ENCODE data around the gene GPALPP1. TPM values are rescaled to one million over a fixed set of nuclear protein-coding genes. Genes with fewer than 3 reads are reported as not detected.

GPALPP1 gene
- total and polyA plus RNA-seq, 12 donors, result 9.6 to 42.0 (median 20.9) TPM

DNA sequence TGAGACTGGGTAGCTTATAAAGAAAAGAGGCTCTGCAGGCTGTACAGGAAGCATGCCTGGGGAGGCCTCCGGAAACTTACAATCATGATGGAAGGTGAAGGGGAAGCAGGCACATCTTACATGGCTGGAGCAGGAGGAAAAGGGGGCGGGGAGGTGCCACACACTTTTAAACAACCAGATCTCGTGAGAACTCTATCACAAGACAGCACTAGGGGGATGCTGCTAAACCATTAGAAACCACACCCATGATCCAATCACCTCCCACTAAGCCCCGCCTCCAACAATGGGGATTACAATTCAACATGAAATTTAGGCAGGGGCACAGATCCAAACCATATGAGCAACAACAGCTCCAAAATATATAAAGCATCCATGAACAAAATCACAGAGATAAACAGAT lies 84.5 kb downstream of the GPALPP1 start:
- TF ChIP-seq, protein P1, sequence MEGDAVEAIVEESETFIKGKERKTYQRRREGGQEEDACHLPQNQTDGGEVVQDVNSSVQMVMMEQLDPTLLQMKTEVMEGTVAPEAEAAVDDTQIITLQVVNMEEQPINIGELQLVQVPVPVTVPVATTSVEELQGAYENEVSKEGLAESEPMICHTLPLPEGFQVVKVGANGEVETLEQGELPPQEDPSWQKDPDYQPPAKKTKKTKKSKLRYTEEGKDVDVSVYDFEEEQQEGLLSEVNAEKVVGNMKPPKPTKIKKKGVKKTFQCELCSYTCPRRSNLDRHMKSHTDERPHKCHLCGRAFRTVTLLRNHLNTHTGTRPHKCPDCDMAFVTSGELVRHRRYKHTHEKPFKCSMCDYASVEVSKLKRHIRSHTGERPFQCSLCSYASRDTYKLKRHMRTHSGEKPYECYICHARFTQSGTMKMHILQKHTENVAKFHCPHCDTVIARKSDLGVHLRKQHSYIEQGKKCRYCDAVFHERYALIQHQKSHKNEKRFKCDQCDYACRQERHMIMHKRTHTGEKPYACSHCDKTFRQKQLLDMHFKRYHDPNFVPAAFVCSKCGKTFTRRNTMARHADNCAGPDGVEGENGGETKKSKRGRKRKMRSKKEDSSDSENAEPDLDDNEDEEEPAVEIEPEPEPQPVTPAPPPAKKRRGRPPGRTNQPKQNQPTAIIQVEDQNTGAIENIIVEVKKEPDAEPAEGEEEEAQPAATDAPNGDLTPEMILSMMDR (IDR thresholded peaks at IDR 0.05), result no peak
- TF ChIP-seq POLR2A (IDR thresholded peaks at IDR 0.05), result no peak
- no peaks in the 10 kb centered on the region for H3K4me1 ChIP-seq (replicated peaks in 1 of 2)
- no peaks in the 10 kb centered on the region for H3K36me3 ChIP-seq (replicated peaks in 1 of 2)
- H3K4me3 ChIP-seq, result no peak overlapping the region
- no peak for DNase-seq
- H3K27ac ChIP-seq, result no peak overlapping the region
- intact Hi-C loops (cut with DNase I), result no loop called here
- no peaks in the 10 kb centered on the region for H3K27me3 ChIP-seq
- 72 to 83% (median 77%) methylated on average over 4 of the region's 4 CpGs for WGBS, 4 donors
- no peaks in the 10 kb centered on the region for H3K9me3 ChIP-seq (replicated peaks in 1 of 3)

DNA sequence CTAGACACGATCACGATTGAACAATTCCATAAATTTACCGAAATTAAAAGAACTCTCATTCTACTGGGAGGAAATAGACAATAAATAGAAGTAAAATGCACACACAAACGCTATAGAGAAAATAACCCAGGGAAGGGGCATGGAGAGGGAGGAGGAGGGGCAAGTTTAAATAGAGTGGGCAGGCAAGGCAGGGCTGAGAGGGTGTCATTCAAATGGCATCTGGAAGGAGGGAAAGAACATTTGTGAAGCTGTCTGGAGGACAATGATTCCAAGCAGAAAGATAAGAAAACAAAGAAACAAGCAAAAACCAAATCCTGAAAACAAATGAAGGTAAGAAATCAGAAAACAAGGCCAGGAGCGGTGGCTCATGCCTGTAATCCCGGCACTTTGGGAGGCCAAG lies 85.4 kb downstream of the GPALPP1 start:
- Histone ChIP-seq H3K36me3 (replicated peaks in 1 of 2) (no peaks in the 10 kb centered on the region), H3K4me3 (no peak overlapping the region), H3K27ac (no peak overlapping the region), H3K27me3 (no peaks in the 10 kb centered on the region), H3K4me1 (replicated peaks in 1 of 2) (no peaks in the 10 kb centered on the region), H3K9me3 (replicated peaks in 1 of 3) (no peaks in the 10 kb centered on the region)
- TF ChIP-seq, protein P1 (IDR thresholded peaks at IDR 0.05), result no peak
- TF ChIP-seq POLR2A (IDR thresholded peaks at IDR 0.05), result no peak
- intact Hi-C loops (cut with DNase I), result no loop called here
- 70 to 89% (median 84%) methylated on average over 6 of the region's 6 CpGs for WGBS, 4 donors
- no peak for DNase-seq

DNA sequence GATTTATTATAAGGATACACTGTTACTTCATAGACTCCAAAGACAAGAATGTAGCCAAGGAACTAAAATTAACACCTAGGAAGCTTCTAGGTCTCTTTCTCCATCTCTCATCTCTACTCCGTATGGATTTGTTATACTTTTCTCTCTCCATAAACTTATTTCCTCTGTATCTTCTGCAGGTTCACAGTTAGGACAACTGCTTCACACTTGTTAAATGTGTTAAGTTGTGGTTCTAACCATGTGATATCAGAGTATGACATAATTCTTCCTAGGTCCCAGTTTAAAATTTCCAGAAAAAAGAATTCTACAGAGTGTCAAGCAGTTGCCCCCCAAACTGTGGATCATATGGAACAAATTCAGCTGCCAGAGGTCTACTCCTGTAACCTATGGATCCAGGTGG lies 88.7 kb downstream of the GPALPP1 start:
- Histone ChIP-seq H3K9me3 (replicated peaks in 1 of 3) (no peaks in the 10 kb centered on the region), H3K4me1 (replicated peaks in 1 of 2) (no peaks in the 10 kb centered on the region), H3K27ac (no peak overlapping the region), H3K27me3 (no peaks in the 10 kb centered on the region), H3K36me3 (replicated peaks in 1 of 2) (no peaks in the 10 kb centered on the region), H3K4me3 (no peak overlapping the region)
- 69 to 83% (median 77%) methylated on average over 1 of the region's 1 CpG for WGBS, 4 donors
- no peak for DNase-seq
- intact Hi-C loops (cut with DNase I), result no loop called here
- no peak for TF ChIP-seq POLR2A (IDR thresholded peaks at IDR 0.05)
- TF ChIP-seq, protein P1 (IDR thresholded peaks at IDR 0.05), result no peak

Small RNAs within 50 kb of the gene (small RNA-seq; reads per million reads assigned to genes)
- gene RN7SL49P, result 0.17 to 0.24 reads per million in 2 donors

Other genes with a start within 250 kb of the GPALPP1 start
- gene NUFIP1, start 67 bp upstream of the GPALPP1 start, total RNA-seq, result 1 to 10 TPM in 8 of 9 donors, under 1 TPM in 1; 0.79 to 6.9 (median 4.5) TPM
- gene NUFIP1, start 67 bp upstream of the GPALPP1 start, polyA plus RNA-seq, result 1 to 10 TPM; 2.7 to 9.3 (median 2.8) TPM
- 10 to 100 TPM; 11.4 to 34.4 (median 21.9) TPM for gene GTF2F2, start 131.0 kb downstream of the GPALPP1 start, total RNA-seq
- 10 to 100 TPM; 23.2 to 30.6 (median 24.1) TPM for gene GTF2F2, start 131.0 kb downstream of the GPALPP1 start, polyA plus RNA-seq
- gene KCTD4, start 211.5 kb downstream of the GPALPP1 start, total RNA-seq, result not detected
- under 1 TPM in 1 of 3 donors, not detected in 2; 0.10 TPM for gene KCTD4, start 211.5 kb downstream of the GPALPP1 start, polyA plus RNA-seq